Osteocyte (in vitro differentiated cells): ENCODE measurements around the gene CCNF. TPM values are rescaled to one million over a fixed set of nuclear protein-coding genes. Genes with fewer than 3 reads are reported as not detected.

Source experiments
- DNase-seq: peaks from one replicate; pipeline ENCODE4 v3.0.0; 2021; ENCODE audit warnings: mixed read lengths; ENCODE audit not compliant: unreplicated experiment; ENCODE audit errors: extremely low spot score
- H3K27ac Mint-ChIP-seq: one replicate; pipeline ENCODE4 v1.8.0; 2021; ENCODE audit warnings: mild to moderate bottlenecking, mixed read lengths; ENCODE audit not compliant: unreplicated experiment
- H3K27me3 Mint-ChIP-seq: one replicate; pipeline ENCODE4 v1.8.0; 2021; ENCODE audit warnings: mixed read lengths; ENCODE audit not compliant: unreplicated experiment
- H3K36me3 Mint-ChIP-seq: one replicate; pipeline ENCODE4 v1.8.0; 2021; ENCODE audit warnings: mixed read lengths; ENCODE audit not compliant: unreplicated experiment
- H3K4me1 Mint-ChIP-seq: one replicate; pipeline ENCODE4 v1.8.0; 2021; ENCODE audit warnings: mixed read lengths; ENCODE audit not compliant: unreplicated experiment
- H3K4me3 Mint-ChIP-seq: one replicate; pipeline ENCODE4 v1.8.0; 2021; ENCODE audit warnings: mild to moderate bottlenecking, moderate library complexity, mixed read lengths; ENCODE audit not compliant: unreplicated experiment
- H3K9me3 Mint-ChIP-seq: one replicate; pipeline ENCODE4 v1.8.0; 2021; ENCODE audit warnings: mixed read lengths; ENCODE audit not compliant: unreplicated experiment
- total RNA-seq: library from RNA; stranded (reverse); gene quantifications from 2 replicates; pipeline ENCODE4 v1.2.1, GENCODE V29; 2021
- TF ChIP-seq, protein P1 (sequence below): fragments of 200-600 bp; sonication (generic); IDR thresholded peaks from 2 replicates; pipeline ENCODE4 v1.5.0; 2021; ENCODE audit warnings: antibody characterized with exemption, mild to moderate bottlenecking, moderate library complexity

The CCNF gene
- total RNA-seq, 1 donor from 2014 or later, result 10.0 TPM

- peaks cover 17% of the 10 kb centered on the region for H3K4me1 Mint-ChIP-seq
- peaks cover 9% of the 10 kb centered on the region for H3K36me3 Mint-ChIP-seq
- H3K27me3 Mint-ChIP-seq, result no peaks in the 10 kb centered on the region
- H3K9me3 Mint-ChIP-seq, result no peaks in the 10 kb centered on the region
- no peak overlapping the region for H3K27ac Mint-ChIP-seq
- TF ChIP-seq, protein P1, sequence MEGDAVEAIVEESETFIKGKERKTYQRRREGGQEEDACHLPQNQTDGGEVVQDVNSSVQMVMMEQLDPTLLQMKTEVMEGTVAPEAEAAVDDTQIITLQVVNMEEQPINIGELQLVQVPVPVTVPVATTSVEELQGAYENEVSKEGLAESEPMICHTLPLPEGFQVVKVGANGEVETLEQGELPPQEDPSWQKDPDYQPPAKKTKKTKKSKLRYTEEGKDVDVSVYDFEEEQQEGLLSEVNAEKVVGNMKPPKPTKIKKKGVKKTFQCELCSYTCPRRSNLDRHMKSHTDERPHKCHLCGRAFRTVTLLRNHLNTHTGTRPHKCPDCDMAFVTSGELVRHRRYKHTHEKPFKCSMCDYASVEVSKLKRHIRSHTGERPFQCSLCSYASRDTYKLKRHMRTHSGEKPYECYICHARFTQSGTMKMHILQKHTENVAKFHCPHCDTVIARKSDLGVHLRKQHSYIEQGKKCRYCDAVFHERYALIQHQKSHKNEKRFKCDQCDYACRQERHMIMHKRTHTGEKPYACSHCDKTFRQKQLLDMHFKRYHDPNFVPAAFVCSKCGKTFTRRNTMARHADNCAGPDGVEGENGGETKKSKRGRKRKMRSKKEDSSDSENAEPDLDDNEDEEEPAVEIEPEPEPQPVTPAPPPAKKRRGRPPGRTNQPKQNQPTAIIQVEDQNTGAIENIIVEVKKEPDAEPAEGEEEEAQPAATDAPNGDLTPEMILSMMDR, result no peak
- H3K4me3 Mint-ChIP-seq, result no peak overlapping the region
- no peak for DNase-seq
These were observed 68.6 kb downstream of the CCNF start for GRCh38 chr16:2497695-2498484.

GRCh38 chr16:2498531-2499253, 69.4 kb downstream of the CCNF start:
- no peak for DNase-seq
- H3K36me3 Mint-ChIP-seq, result peaks cover 9% of the 10 kb centered on the region
- peaks cover 18% of the 10 kb centered on the region for H3K4me1 Mint-ChIP-seq
- TF ChIP-seq, protein P1, result no peak
- no peaks in the 10 kb centered on the region for H3K27me3 Mint-ChIP-seq
- H3K27ac Mint-ChIP-seq, result no peak overlapping the region
- H3K9me3 Mint-ChIP-seq, result no peaks in the 10 kb centered on the region
- H3K4me3 Mint-ChIP-seq, result no peak overlapping the region

DNA sequence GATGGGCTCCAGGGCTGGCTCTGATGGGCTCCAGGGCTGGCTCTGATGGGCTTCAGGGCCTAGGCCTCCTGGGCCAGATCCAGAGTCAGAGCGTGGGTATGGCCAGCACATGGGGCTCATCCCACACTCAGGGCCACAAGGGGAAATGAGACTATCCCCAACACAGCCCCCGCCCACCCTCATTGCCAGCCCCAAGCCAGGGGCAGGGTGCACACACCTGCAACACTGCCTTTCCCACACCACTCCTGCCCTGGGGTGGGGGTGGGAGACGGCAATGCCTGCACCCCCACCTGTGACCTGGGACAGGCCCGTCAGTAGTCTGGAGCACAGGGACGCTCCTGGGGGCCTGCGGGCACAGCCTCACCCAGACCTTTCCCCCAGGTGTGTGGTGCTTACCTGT, 70.2 kb downstream of the CCNF start:
- no peak overlapping the region for H3K27ac Mint-ChIP-seq
- peaks cover 18% of the 10 kb centered on the region for H3K4me1 Mint-ChIP-seq
- TF ChIP-seq, protein P1, result no peak
- DNase-seq, result no peak
- no peaks in the 10 kb centered on the region for H3K9me3 Mint-ChIP-seq
- H3K4me3 Mint-ChIP-seq, result no peak overlapping the region
- peaks cover 9% of the 10 kb centered on the region for H3K36me3 Mint-ChIP-seq
- no peaks in the 10 kb centered on the region for H3K27me3 Mint-ChIP-seq

DNA sequence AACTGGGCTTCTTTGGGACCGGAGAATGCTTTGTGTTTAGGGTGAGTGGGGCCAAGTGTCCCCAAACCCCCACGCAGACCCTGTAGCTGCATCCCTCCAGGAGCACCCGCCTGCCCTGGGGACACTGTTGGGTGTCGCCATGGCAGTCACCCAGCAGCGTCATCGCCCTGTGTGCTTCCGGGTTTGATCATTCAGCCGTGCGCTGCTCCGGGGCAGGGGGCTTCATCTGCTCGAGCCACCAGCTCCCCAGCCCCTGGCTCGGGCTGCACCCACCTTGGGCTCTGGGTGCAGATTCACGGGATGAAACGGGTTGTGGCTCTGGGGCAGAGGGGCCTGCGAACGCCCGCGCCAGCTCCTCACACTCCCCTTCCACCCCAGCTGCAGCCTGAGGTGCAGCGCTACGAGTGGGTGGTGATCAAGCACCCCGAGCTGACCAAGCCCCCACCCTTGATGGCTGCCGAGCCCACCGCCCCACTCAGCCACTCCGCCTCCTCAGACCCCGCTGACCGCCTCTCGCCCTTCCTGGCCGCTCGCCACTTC, 70.7 kb downstream of the CCNF start:
- Mint-ChIP-seq H3K9me3 (no peaks in the 10 kb centered on the region), H3K36me3 (peaks cover 9% of the 10 kb centered on the region), H3K4me3 (no peak overlapping the region), H3K27ac (no peak overlapping the region), H3K27me3 (no peaks in the 10 kb centered on the region), H3K4me1 (peaks cover 18% of the 10 kb centered on the region)
- DNase-seq, result no peak
- TF ChIP-seq, protein P1, result no peak

- no peak for DNase-seq
- Mint-ChIP-seq H3K9me3 (no peaks in the 10 kb centered on the region), H3K4me1 (peaks cover 18% of the 10 kb centered on the region), H3K4me3 (no peak overlapping the region), H3K27ac (no peak overlapping the region), H3K27me3 (no peaks in the 10 kb centered on the region), H3K36me3 (peaks cover 9% of the 10 kb centered on the region)
- TF ChIP-seq, protein P1, result no peak
These were observed 71.2 kb downstream of the CCNF start for GRCh38 chr16:2500430-2500917.
